Vagina (tissue), 2 donors: ENCODE data around the gene SNAP29. TPM values are rescaled to one million over a fixed set of nuclear protein-coding genes. Genes with fewer than 3 reads are reported as not detected.

Experiments used
- DNase-seq, 2 donors: peaks; one replicate each; pipeline ENCODE4 v3.0.0-alpha.2; 2017; ENCODE audit errors: extremely low spot score in 2 of 2
- H3K27ac ChIP-seq: fragments of 200-600 bp; sonication (generic); one replicate; pipeline ENCODE4 v1.5.1; 2019
- H3K27me3 ChIP-seq: fragments of 200-600 bp; sonication (generic); one replicate; pipeline ENCODE4 v1.5.1; 2019
- H3K36me3 ChIP-seq, 2 donors: fragments of 200-600 bp; sonication (generic); one replicate each; pipeline ENCODE4 v1.5.1; 2017 to 2019
- H3K4me1 ChIP-seq: fragments of 200-600 bp; sonication (generic); one replicate; pipeline ENCODE4 v1.5.1; 2019
- H3K4me3 ChIP-seq, 2 donors: fragments of 200-600 bp; sonication (generic); 1 replicate in 1 of 2; 2 replicates in 1 of 2; pipeline ENCODE4 v1.5.1; 2016 to 2019
- H3K9me3 ChIP-seq: fragments of 200-600 bp; sonication (generic); one replicate; pipeline ENCODE4 v1.5.1; 2019
- POLR2A ChIP-seq, 2 donors: fragments of 450-650 bp; IDR thresholded peaks; one replicate each; pipeline ENCODE4 v1.6.1; 2017; ENCODE audit warnings: antibody characterized with exemption in 2 of 2, mild to moderate bottlenecking in 2 of 2, moderate library complexity in 2 of 2
- POLR2AphosphoS5 ChIP-seq, 2 donors: sonication (generic); formaldehyde crosslinking; IDR thresholded peaks; one replicate each; pipeline ENCODE4 v1.9.0; 2017; ENCODE audit warnings: antibody characterized with exemption in 2 of 2, mild to moderate bottlenecking in 2 of 2, low read depth in 1 of 2; ENCODE audit not compliant: insufficient read depth in 1 of 2
- intact Hi-C: fragments of 100-400 bp; cut with DNase I; formaldehyde crosslinking; loops from one replicate; pipeline ENCODE4 v1.15.1; 2023
- total RNA-seq: library from RNA; depleted of rRNA; stranded (reverse); fragments of >200 nt; gene quantifications from one replicate; pipeline ENCODE4 v1.2.3, GENCODE V29; 2016
- TF ChIP-seq, protein P1 (sequence below), 3 experiments: fragments of 450-650 bp in 2 of 3; fragments of 200-600 bp in 1 of 3; sonication (generic) in 1 of 3; IDR thresholded peaks; one replicate each; pipeline ENCODE4 v1.5.1; 2017 to 2019; ENCODE audit warnings: antibody characterized with exemption in 3 of 3, mild to moderate bottlenecking in 2 of 3, moderate library complexity in 2 of 3

The SNAP29 gene
- total RNA-seq, 1 donor from 2014 or later: 18.9 TPM

DNA sequence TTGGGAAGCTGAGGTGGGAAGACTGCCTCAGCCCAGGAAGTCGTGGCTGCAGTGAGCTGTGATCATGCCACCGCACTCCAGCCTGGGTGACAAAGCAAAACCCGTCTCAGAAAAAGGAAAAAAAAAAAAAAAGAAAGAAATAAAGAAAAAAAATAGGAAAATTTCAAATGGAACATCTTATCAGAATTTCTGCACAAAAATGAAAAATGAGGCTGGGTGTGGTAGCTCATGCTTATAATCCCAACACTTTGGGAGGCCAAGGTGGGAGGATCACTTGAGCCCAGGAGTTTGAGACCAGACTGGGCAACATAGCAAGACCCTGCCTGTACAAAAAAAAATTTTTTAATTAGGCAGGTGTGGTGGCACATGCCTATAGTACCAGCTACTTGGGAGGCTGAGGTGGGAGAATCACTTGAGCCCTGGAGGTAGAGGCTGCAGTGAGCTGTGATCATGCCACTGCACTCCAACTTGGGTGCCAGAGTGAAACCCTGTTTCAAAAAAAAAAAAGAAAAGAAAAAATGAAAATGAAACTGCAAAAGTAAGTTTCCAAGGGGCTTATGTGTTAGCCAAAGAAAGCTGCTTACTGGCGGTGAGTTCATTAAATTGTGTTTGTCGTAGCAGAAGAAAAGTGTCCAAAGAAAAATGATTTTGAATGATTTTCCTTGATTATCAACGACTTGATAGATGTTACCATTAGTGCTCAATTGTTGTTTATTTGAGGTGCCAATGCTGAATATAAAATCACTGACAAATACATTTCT lies 50.9 kb downstream of the SNAP29 start:
- Histone ChIP-seq H3K27me3 (no peaks in the 10 kb centered on the region), H3K36me3 (no peaks in the 10 kb centered on the region), H3K4me3 (no peak overlapping the region), H3K9me3 (no peaks in the 10 kb centered on the region), H3K4me1 (peaks cover 5% of the 10 kb centered on the region), H3K27ac (no peak overlapping the region)
- no peak for DNase-seq
- TF ChIP-seq, protein P1, sequence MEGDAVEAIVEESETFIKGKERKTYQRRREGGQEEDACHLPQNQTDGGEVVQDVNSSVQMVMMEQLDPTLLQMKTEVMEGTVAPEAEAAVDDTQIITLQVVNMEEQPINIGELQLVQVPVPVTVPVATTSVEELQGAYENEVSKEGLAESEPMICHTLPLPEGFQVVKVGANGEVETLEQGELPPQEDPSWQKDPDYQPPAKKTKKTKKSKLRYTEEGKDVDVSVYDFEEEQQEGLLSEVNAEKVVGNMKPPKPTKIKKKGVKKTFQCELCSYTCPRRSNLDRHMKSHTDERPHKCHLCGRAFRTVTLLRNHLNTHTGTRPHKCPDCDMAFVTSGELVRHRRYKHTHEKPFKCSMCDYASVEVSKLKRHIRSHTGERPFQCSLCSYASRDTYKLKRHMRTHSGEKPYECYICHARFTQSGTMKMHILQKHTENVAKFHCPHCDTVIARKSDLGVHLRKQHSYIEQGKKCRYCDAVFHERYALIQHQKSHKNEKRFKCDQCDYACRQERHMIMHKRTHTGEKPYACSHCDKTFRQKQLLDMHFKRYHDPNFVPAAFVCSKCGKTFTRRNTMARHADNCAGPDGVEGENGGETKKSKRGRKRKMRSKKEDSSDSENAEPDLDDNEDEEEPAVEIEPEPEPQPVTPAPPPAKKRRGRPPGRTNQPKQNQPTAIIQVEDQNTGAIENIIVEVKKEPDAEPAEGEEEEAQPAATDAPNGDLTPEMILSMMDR (IDR thresholded peaks at IDR 0.05): no peak
- no peak for TF ChIP-seq POLR2AphosphoS5 (IDR thresholded peaks at IDR 0.05; ENCODE audit: insufficient read depth in 1 of 2, low read depth in 1 of 2)
- no peak for TF ChIP-seq POLR2A (IDR thresholded peaks at IDR 0.05)
- intact Hi-C loops: loop anchor here (10.0 kb wide), 1 partner anchor 405 kb away; the partner anchor contains the start of gene MED15

DNA sequence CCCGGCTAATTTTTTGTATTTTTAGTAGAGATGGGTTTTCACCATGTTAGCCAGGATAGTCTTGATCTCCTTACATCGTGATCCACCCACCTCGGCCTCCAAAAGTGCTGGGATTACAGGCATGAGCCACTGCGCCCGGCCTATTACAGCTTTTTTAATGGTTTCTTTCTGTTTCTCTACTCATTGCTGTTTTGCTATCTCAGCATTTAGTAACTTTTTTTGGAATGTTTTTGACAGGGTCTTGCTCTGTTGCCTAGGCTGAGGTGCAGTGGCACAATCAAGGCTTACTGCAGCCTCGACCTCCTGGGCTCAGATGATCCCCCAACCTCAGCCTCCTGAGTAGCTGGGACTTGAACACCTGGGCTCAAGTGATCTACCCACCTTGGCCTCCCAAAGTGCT lies 53.7 kb downstream of the SNAP29 start:
- no peaks in the 10 kb centered on the region for H3K27me3 ChIP-seq
- H3K9me3 ChIP-seq: no peaks in the 10 kb centered on the region
- no peak for DNase-seq
- no peak overlapping the region for H3K4me3 ChIP-seq
- TF ChIP-seq, protein P1 (IDR thresholded peaks at IDR 0.05): no peak
- TF ChIP-seq POLR2A (IDR thresholded peaks at IDR 0.05) (no peak), POLR2AphosphoS5 (IDR thresholded peaks at IDR 0.05; ENCODE audit: insufficient read depth in 1 of 2, low read depth in 1 of 2) (no peak)
- intact Hi-C loops: loop anchor here (10.0 kb wide), 1 partner anchor 408 kb away; the partner anchor contains the start of gene MED15
- H3K4me1 ChIP-seq: peaks cover 9% of the 10 kb centered on the region
- H3K36me3 ChIP-seq: no peaks in the 10 kb centered on the region
- no peak overlapping the region for H3K27ac ChIP-seq

DNA sequence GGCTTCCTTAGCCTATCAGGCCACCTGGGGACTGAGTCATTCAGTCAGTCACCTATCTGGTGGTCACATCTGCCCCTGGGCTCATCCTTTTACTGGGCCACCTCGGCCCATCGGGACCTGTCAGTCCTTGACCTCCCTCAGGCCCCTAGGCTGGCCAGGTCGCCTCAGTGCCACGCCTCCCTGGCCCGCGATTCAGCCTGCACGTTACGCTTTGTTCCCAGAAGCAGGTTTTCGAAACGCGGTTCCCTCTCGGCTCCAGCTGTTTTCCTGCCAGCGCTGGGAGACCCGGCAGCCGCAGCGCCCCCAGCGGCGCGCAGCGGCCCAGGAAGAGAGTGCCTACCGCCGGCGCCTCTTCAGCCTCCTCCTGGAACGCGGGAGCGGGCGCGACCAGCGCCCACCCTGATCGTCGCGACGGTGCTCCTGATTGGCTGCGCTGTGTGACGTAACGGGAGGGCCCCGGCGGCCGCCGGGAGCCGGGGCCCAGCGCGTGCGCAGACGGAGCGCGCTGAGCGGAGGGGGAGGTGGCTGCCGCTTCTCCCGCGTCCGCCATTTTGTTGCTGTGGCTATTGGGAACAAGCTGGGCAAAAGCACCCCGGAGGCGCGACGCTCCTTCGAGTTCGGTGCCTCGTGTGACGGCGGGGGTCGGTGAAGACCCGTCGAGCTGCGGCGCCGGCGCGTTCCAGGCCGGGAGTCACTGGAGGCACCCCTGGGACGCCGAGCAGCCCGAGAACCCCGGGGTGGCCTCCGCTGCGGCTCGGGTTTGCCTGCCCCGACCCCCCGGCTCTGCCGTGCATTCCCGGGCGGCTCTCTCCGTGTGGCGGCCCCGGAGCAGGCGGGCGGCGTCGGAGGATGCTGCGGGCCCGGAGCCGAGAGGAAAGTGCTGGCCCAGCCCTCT lies 58.4 kb downstream of the SNAP29 start, which contains the start of gene CRKL:
Gene CRKL (plus strand): TSS at position 492 of the 895 bp plus-strand sequence. CDS start 528 bp downstream, outside the sequence.
- H3K4me1 ChIP-seq: peaks cover 41% of the 10 kb centered on the region
- DNase-seq: peak in 1 of 2 donors; percentile 98
- H3K36me3 ChIP-seq: no peaks in the 10 kb centered on the region
- peak within 1 kb of the TSS; percentile 95 to 98 for H3K4me3 ChIP-seq
- TF ChIP-seq, protein P1 (IDR thresholded peaks at IDR 0.05): peak; percentile 56 to 92 (median 68)
- TF ChIP-seq POLR2A (IDR thresholded peaks at IDR 0.05) (peak; percentile 94 to 97), POLR2AphosphoS5 (IDR thresholded peaks at IDR 0.05; ENCODE audit: insufficient read depth in 1 of 2, low read depth in 1 of 2) (peak; percentile 78 to 97)
- H3K9me3 ChIP-seq: no peaks in the 10 kb centered on the region
- peak within 1 kb of the TSS; percentile 99 for H3K27ac ChIP-seq
- no peaks in the 10 kb centered on the region for H3K27me3 ChIP-seq
- intact Hi-C loops: loop anchor here (5.0 to 10.0 kb wide), 2 partner anchors 60 to 412 kb away; partner anchors contain the start of genes MED15, PI4KA and SNAP29

DNA sequence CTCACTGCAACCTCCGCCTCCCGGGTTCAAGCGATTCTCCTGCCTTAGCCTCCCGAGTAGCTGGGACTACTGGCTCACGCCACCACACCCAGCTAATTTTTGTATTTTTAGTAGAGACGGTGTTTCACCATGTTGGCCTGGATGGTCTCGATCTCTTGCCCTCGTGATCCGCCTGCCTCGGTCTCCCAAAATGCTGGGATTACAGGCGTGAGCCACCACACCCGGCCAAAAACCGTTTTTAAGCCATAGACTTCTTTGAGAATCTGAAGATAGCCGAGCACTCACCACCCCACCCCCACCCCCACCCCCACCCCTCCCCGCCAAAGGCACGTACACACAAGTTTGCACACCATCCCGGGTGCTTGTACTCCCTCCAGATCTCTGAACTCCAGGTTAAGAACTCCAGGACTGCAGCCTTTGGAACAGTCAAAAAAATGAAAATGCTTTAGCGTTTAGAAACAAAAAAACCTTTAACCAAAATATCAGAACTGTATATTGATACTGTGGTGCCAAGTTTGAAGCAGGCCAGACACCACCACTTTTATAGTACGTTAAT lies 59.9 kb downstream of the SNAP29 start:
- Histone ChIP-seq H3K27me3 (no peaks in the 10 kb centered on the region), H3K4me1 (peaks cover 57% of the 10 kb centered on the region), H3K9me3 (no peaks in the 10 kb centered on the region), H3K27ac (peak overlapping the region; percentile 99), H3K4me3 (peak overlapping the region; percentile 95 to 98), H3K36me3 (no peaks in the 10 kb centered on the region)
- intact Hi-C loops: loop anchor here (5.0 to 10.0 kb wide), 2 partner anchors 61 to 414 kb away; partner anchors contain the start of genes MED15, PI4KA and SNAP29
- TF ChIP-seq, protein P1 (IDR thresholded peaks at IDR 0.05): no peak
- TF ChIP-seq POLR2AphosphoS5 (IDR thresholded peaks at IDR 0.05; ENCODE audit: insufficient read depth in 1 of 2, low read depth in 1 of 2) (no peak), POLR2A (IDR thresholded peaks at IDR 0.05) (no peak)
- DNase-seq: no peak
